Skin of body (tissue), 2 donors: ENCODE measurements around the gene KLF14. TPM values are rescaled to one million over a fixed set of nuclear protein-coding genes. Genes with fewer than 3 reads are reported as not detected.
A peak's percentile ranks its signal among the peaks of the same experiment; 100 is the strongest.
"Not testable (repeated sequence)": the region's sequence is repeated elsewhere in the genome, so short reads cannot be mapped to it uniquely, and the experiment has no call there.

Source experiments
- DNase-seq: peaks from one replicate; lab custom pipeline; 2025; lab: John Stamatoyannopoulos, UW
- total RNA-seq: library from RNA; depleted of rRNA; stranded (reverse); fragments of >200 nt; gene quantifications from one replicate; pipeline ENCODE4 v1.2.3, GENCODE V29; 2014

The KLF14 gene
- total RNA-seq, 1 donor from 2014 or later = 0.89 TPM

- DNase-seq = no peak
These were observed 14.5 kb downstream of the KLF14 start for GRCh38 chr7:130719541-130719940.

DNA sequence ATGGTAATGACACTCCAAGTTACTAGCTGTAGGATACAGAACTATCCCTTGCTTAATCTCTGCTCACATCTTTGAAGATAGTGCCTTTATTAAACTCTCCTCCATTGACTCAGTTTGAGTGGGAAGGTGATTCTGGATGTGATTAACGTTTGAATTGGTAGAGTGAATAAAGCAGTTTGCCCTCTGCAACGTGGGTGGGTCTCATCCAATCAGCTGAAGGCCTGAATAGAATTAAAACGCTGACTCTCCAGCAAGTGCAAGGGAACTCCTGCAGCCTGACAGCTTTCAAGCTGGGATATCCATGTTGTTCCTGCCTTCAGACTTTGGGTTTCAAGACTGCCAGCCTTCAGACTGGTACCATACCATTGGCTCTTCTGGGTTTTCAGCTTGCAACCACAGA lies 21.6 kb downstream of the KLF14 start:
- no peak for DNase-seq

DNA sequence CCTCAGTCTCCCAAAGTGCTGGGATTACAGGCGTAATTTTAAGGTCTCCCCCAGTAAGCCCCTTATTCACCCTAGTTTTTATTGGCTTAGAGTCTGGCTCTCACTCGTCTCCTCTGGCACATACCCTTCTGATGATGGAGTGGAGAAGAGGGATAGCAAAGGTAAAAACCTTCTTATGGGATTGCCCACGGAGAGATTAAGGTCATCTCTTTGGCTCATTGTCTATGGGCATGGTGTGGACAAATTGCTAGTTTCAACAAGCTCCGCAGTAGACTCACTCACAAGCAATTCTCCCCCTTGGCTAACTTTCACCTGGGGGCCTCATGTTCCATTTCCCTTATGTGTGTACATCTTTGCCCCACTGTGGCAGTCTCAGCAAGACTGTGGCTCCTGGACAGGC lies 25.2 kb downstream of the KLF14 start:
- no peak for DNase-seq

- no peak for DNase-seq
These were observed 26.0 kb downstream of the KLF14 start for GRCh38 chr7:130708001-130708400.

DNA sequence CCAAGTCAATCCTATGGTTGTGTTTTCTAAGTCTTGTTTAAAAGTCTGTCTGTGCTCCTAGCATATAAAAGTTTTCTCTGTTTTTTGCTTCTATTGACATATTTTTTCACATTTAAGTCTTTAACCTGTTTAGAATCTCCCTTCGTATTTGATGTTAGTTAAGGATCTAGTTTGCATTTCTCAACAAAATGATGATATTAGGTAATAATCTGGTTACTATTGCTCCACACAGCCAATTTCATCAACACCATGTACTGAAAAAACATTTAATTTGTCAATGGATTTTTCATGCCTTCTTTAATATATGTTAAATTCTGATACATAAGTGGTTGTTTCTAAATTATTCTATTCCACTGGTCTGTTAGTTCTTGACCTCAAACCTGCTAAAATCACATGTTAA lies 30.2 kb downstream of the KLF14 start:
- DNase-seq = no peak

- DNase-seq = no peak
These were observed 32.4 kb downstream of the KLF14 start for GRCh38 chr7:130701650-130702049.

- DNase-seq = no peak
These were observed 33.2 kb downstream of the KLF14 start for GRCh38 chr7:130700760-130701159.

DNA sequence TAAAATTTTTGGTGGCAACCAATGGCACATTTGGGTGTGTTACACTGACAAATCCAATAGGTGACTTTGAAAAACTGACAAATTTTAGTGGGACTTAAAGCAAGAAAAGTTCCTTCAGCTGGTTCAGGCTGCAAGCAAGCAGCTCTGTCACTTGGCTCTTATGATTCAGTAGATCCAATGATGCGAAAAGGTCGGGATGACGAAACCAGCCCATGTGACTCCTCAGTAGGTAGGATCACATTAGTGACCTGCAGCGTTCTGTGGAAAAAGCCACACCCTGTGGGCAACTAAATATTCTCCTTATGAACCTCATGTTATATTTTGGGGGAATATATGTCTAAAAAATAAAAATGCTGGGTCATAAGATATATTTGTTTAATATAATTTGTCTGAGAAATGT lies 34.3 kb downstream of the KLF14 start:
- DNase-seq = no peak

GRCh38 chr7:130697820-130698219 lies 36.2 kb downstream of the KLF14 start:
- DNase-seq = peak; percentile 92

GRCh38 chr7:130695840-130696239 lies 38.2 kb downstream of the KLF14 start:
- DNase-seq = no peak

GRCh38 chr7:130692396-130692795 lies 41.6 kb downstream of the KLF14 start:
- not testable (repeated sequence) for DNase-seq

DNA sequence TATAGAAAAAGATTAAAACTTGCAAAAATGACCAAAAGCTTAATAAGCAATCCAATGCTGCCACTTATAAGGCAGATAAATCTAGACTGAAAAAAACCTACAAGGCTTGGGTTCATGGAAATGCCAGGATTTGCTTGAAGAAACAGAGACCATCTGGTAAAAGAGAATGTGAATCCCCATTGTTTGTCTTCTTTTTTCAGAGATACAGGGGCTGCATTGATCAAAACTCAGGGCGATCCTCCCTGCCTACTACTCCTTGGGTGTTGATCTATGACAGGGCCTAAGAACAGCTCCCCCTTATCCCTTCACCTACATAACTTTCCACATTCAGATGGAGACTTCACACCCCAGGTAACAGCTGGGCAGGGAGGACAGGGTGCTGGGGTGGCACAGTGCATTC lies 44.3 kb downstream of the KLF14 start:
- no peak for DNase-seq

DNA sequence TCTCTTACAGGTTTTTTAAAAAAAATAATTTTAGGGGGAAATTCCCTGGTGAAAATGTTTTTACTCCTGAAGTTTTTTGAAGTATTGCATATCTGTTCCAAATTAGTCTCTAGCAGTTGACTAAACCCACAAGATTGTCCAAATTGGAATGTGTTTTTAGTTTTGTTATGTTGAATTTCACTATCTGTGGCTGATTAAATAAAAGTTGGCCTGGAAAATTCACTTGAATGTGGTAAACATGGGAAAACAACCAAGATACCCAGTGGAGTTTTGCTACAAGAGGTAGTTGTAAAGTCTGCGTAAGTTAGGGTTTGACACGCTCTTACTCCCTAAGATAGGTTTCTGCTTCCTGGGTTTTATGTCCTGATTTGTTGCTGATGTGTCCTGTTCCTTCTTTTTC lies 51.0 kb downstream of the KLF14 start:
- peak; percentile 22 for DNase-seq

Other genes starting within 250 kb of the KLF14 start
- 357 TPM for gene MEST, start 242.1 kb downstream of the KLF14 start, total RNA-seq
- 31.8 TPM for gene COPG2, start 65.5 kb downstream of the KLF14 start, total RNA-seq
- gene TSGA13, start 47.7 kb downstream of the KLF14 start, total RNA-seq = not detected